ENCODE measurements around the gene DNAJA4. TPM values are rescaled to one million over a fixed set of nuclear protein-coding genes. Genes with fewer than 3 reads are reported as not detected.

DNAJA4 gene
- total and polyA plus RNA-seq, 2 of the 13 experiments (the other 11 are each of a cell fraction or from before 2014, with no cell fraction given) = not detected

- CTCF ChIA-PET (ENCODE audit: low intra/inter-chr PET ratio, low total read pairs) = no interaction called here
- Histone ChIP-seq H3K9ac (ENCODE audit: insufficient read depth, low read depth, low read length) (no peak overlapping the region), H3K4me2 (ENCODE audit: low read depth, low read length) (no peak overlapping the region), H3K27ac (ENCODE audit: extremely low read length, insufficient read depth, low read length) (no peak overlapping the region), H3K9me3 (ENCODE audit: low read length) (no peaks in the 10 kb centered on the region), H3K4me3 (replicated peaks in 1 of 3; ENCODE audit: insufficient read depth in 1 of 3, low read depth in 2 of 3, low read length in 3 of 3) (no peak overlapping the region), H3K27me3 (ENCODE audit: control insufficient read depth in 1 of 2, insufficient read depth in 2 of 2, low read length in 2 of 2) (peaks cover 0 to 5% of the 10 kb centered on the region in 2 experiments; a peak in 1 of 5 replicates), H2AFZ (ENCODE audit: low read length) (no peak overlapping the region), H3K4me1 (ENCODE audit: insufficient read depth, low read length) (no peaks in the 10 kb centered on the region), H3K79me2 (ENCODE audit: insufficient read depth, low read length) (no peaks in the 10 kb centered on the region), H3K36me3 (replicated peaks in 1 of 2; ENCODE audit: control insufficient read depth in 1 of 2, insufficient read depth in 2 of 2, low read length in 2 of 2) (no peaks in the 10 kb centered on the region), H4K20me1 (ENCODE audit: insufficient read depth, low read length) (no peaks in the 10 kb centered on the region)
- 90% methylated on average over 5 of the region's 6 CpGs for WGBS (ENCODE audit: low lambda C conversion rate)
- intact Hi-C loops (cut with micrococcal nuclease; ENCODE audit: unreplicated experiment) (no loop called here), in situ Hi-C loops (cut with HindIII; ENCODE audit: extremely low pct_ligation_motif_present, low pct_unique_long_range_greater_than_20kb) (no loop called here)
- DNase-seq (ENCODE audit: low spot score) = no peak
- TF ChIP-seq, protein P1, sequence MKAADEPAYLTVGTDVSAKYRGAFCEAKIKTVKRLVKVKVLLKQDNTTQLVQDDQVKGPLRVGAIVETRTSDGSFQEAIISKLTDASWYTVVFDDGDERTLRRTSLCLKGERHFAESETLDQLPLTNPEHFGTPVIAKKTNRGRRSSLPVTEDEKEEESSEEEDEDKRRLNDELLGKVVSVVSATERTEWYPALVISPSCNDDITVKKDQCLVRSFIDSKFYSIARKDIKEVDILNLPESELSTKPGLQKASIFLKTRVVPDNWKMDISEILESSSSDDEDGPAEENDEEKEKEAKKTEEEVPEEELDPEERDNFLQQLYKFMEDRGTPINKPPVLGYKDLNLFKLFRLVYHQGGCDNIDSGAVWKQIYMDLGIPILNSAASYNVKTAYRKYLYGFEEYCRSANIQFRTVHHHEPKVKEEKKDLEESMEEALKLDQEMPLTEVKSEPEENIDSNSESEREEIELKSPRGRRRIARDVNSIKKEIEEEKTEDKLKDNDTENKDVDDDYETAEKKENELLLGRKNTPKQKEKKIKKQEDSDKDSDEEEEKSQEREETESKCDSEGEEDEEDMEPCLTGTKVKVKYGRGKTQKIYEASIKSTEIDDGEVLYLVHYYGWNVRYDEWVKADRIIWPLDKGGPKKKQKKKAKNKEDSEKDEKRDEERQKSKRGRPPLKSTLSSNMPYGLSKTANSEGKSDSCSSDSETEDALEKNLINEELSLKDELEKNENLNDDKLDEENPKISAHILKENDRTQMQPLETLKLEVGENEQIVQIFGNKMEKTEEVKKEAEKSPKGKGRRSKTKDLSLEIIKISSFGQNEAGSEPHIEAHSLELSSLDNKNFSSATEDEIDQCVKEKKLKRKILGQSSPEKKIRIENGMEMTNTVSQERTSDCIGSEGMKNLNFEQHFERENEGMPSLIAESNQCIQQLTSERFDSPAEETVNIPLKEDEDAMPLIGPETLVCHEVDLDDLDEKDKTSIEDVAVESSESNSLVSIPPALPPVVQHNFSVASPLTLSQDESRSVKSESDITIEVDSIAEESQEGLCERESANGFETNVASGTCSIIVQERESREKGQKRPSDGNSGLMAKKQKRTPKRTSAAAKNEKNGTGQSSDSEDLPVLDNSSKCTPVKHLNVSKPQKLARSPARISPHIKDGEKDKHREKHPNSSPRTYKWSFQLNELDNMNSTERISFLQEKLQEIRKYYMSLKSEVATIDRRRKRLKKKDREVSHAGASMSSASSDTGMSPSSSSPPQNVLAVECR (CRISPR knock-in tag; IDR thresholded peaks at IDR 0.05; ENCODE audit: borderline replicate concordance) = no peak
- TF ChIP-seq, protein P2, sequence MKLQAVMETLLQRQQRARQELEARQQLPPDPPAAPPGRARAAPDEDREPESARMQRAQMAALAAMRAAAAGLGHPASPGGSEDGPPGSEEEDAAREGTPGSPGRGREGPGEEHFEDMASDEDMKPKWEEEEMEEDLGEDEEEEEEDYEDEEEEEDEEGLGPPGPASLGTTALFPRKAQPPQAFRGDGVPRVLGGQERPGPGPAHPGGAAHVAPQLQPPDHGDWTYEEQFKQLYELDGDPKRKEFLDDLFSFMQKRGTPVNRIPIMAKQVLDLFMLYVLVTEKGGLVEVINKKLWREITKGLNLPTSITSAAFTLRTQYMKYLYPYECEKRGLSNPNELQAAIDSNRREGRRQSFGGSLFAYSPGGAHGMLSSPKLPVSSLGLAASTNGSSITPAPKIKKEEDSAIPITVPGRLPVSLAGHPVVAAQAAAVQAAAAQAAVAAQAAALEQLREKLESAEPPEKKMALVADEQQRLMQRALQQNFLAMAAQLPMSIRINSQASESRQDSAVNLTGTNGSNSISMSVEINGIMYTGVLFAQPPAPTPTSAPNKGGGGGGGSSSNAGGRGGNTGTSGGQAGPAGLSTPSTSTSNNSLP (IDR thresholded peaks at IDR 0.05; ENCODE audit: low read depth, low read length) = no peak
- no peak for TF ChIP-seq NFAT5 (CRISPR knock-in tag; IDR thresholded peaks at IDR 0.05)
- TF ChIP-seq RBFOX2 (IDR thresholded peaks at IDR 0.05; ENCODE audit: low read depth, low read length) = no peak
- TF ChIP-seq ZFY (CRISPR knock-in tag; IDR thresholded peaks at IDR 0.05) = no peak
- TF ChIP-seq ZNF17 (CRISPR knock-in tag; IDR thresholded peaks at IDR 0.05) = no peak
- no peak for TF ChIP-seq ZNF44 (CRISPR knock-in tag; IDR thresholded peaks at IDR 0.05)
- no peak for TF ChIP-seq CBX1 (IDR thresholded peaks at IDR 0.05; ENCODE audit: low read depth)
- no peak for TF ChIP-seq TIGD3 (CRISPR knock-in tag; IDR thresholded peaks at IDR 0.05; ENCODE audit: borderline replicate concordance)
- no peak for FAIRE-seq
- ATAC-seq = no peak
- BruUV-seq (replicated peaks) = no TSS peak
- POLR2A ChIA-PET = no interaction called here
Measured at GRCh38 chr15:78276064-78276943, 11.9 kb downstream of the DNAJA4 start.

Data from HepG2 (cell line).